T-cell (primary cell): Measurements from ENCODE around the gene PRR5L. TPM values are rescaled to one million over a fixed set of nuclear protein-coding genes. Genes with fewer than 3 reads are reported as not detected.

Source experiments
- ATAC-seq, 4 experiments: fragments of 200-7000 bp in 3 of 4; fragments of 150-1000 bp in 1 of 4; cut with Tn5 transposase; replicated peaks in 1 of 4; 1 replicate in 3 of 4; 2 replicates in 1 of 4; pipeline ENCODE4 v1.10.0; 2021; ENCODE audit warnings: moderate library complexity in 3 of 4, mild to moderate bottlenecking in 2 of 4, moderate number of reproducible peaks in 1 of 4
- CTCF ChIA-PET, 2 donors: fragments of 300-600 bp; sonication (Branson Sonifier 250); formaldehyde crosslinking; loops; one replicate each; lab custom pipeline; 2022; ENCODE audit warnings: antibody characterized with exemption in 2 of 2; lab: Charles Lee
- POLR2A ChIA-PET, 2 donors: fragments of 300-600 bp; sonication (Branson Sonifier 250); formaldehyde crosslinking; loops; one replicate each; lab custom pipeline; 2022; ENCODE audit warnings: antibody characterized with exemption in 2 of 2; lab: Charles Lee
- DNase-seq, 35 experiments: peaks; one replicate each; pipeline versions ENCODE4 v3.0.0 to v3.0.0-alpha.2; 2013 to 2023
- H3K27ac ChIP-seq: one replicate; pipeline ENCODE4 v1.5.1; 2013; ENCODE audit warnings: low read length
- H3K27me3 ChIP-seq, 2 experiments: replicated peaks in 1 of 2; 1 replicate in 1 of 2; 2 replicates in 1 of 2; pipeline versions ENCODE4 v1.6.1 to v1.7.0; 2013; ENCODE audit warnings: low read length in 1 of 2, mixed read lengths in 1 of 2; ENCODE audit not compliant: control insufficient read depth in 2 of 2, insufficient read depth in 2 of 2; ENCODE audit errors: extremely low read depth in 1 of 2
- H3K36me3 ChIP-seq, 2 donors: 1 replicate in 1 of 2; 2 replicates in 1 of 2; pipeline versions ENCODE4 v1.6.1 to v1.7.0; 2013; ENCODE audit warnings: low read length in 1 of 2; ENCODE audit not compliant: control insufficient read depth in 2 of 2, insufficient read depth in 1 of 2; ENCODE audit errors: extremely low read depth in 1 of 2
- H3K4me1 ChIP-seq, 2 experiments: 1 replicate in 1 of 2; 2 replicates in 1 of 2; pipeline versions ENCODE4 v1.6.1 to v1.7.0; 2013; ENCODE audit warnings: low read length in 2 of 2, mixed read lengths in 1 of 2; ENCODE audit not compliant: insufficient read depth in 2 of 2, control insufficient read depth in 1 of 2; ENCODE audit errors: extremely low read depth in 1 of 2
- H3K4me3 ChIP-seq, 2 donors: 1 replicate in 1 of 2; 2 replicates in 1 of 2; pipeline versions ENCODE4 v1.5.1 to v1.7.0; 2013; ENCODE audit warnings: mild to moderate bottlenecking in 2 of 2, low read length in 1 of 2, moderate library complexity in 1 of 2; ENCODE audit not compliant: control insufficient read depth in 1 of 2; ENCODE audit errors: extremely low read depth in 1 of 2
- H3K9me3 ChIP-seq: 2 replicates; pipeline ENCODE4 v1.7.0; 2013
- H3K27ac Mint-ChIP-seq, 2 donors: one replicate each; pipeline ENCODE4 v1.8.0; 2020 to 2021; ENCODE audit warnings: mild to moderate bottlenecking in 2 of 2, mixed read lengths in 2 of 2
- H3K27me3 Mint-ChIP-seq, 2 donors: one replicate each; pipeline ENCODE4 v1.8.0; 2021 to 2022; ENCODE audit warnings: mixed read lengths in 2 of 2
- H3K36me3 Mint-ChIP-seq: one replicate; pipeline ENCODE4 v1.8.0; 2021; ENCODE audit warnings: mixed read lengths
- H3K4me1 Mint-ChIP-seq, 3 donors: one replicate each; pipeline ENCODE4 v1.8.0; 2020 to 2022; ENCODE audit warnings: mixed read lengths in 3 of 3, mild to moderate bottlenecking in 1 of 3
- H3K4me3 Mint-ChIP-seq, 3 donors: one replicate each; pipeline ENCODE4 v1.8.0; 2020 to 2022; ENCODE audit warnings: mild to moderate bottlenecking in 3 of 3, mixed read lengths in 3 of 3, moderate library complexity in 3 of 3
- H3K9me3 Mint-ChIP-seq, 3 donors: one replicate each; pipeline ENCODE4 v1.8.0; 2020 to 2022; ENCODE audit warnings: mixed read lengths in 3 of 3
- WGBS: methylation state at CpG from one replicate; pipeline ENCODE4 v1.1.5; 2013; ENCODE audit warnings: missing lambda C conversion rate; ENCODE audit not compliant: insufficient coverage; 5-methylcytosine and 5-hydroxymethylcytosine counted together
- total RNA-seq, 35 experiments: library from RNA in 6 of 35; stranded (reverse) in 6 of 35; fragments of 120-200 nt in 1 of 35; gene quantifications; one replicate each; pipeline versions ENCODE4 v1.2.1 to v1.2.4 and lab custom pipeline; 2013 to 2026

Gene PRR5L
- total RNA-seq, 5 donors from 2014 or later (not counting 1 experiment from before 2014, with no cell fraction given), result 22.3 to 64.0 (median 31.3) TPM

GRCh38 chr11:36265793-36266628 lies 30.1 kb upstream of the PRR5L start:
- peaks cover 12 to 17% of the 10 kb centered on the region in 2 donors for H3K27me3 Mint-ChIP-seq
- Histone ChIP-seq H3K27ac (no peak overlapping the region), H3K27me3 (peaks cover 0 to 20% of the 10 kb centered on the region in 2 experiments), H3K4me1 (peaks cover 0 to 5% of the 10 kb centered on the region in 2 experiments), H3K4me3 (no peak overlapping the region), H3K9me3 (no peaks in the 10 kb centered on the region), H3K36me3 (peaks cover 1 to 4% of the 10 kb centered on the region in 2 donors)
- ChIA-PET CTCF (interaction anchor here (0.7 to 2.5 kb wide), 7 partner anchors 213 to 653 kb away, joined by 3 to 8 read pairs (median 3); no protein-coding TSS in a partner anchor), POLR2A (no interaction called here)
- no peaks in the 10 kb centered on the region for H3K9me3 Mint-ChIP-seq
- no peak overlapping the region for H3K4me3 Mint-ChIP-seq
- H3K4me1 Mint-ChIP-seq, result no peaks in the 10 kb centered on the region
- peaks cover 16% of the 10 kb centered on the region for H3K36me3 Mint-ChIP-seq
- peak; percentile 59 to 69 (median 66) for ATAC-seq
- peak in 29 of 35 experiments; percentile 8 to 71 (median 39) for DNase-seq
- H3K27ac Mint-ChIP-seq, result no peak overlapping the region
- 42% methylated on average over 10 of the region's 13 CpGs for WGBS

DNA sequence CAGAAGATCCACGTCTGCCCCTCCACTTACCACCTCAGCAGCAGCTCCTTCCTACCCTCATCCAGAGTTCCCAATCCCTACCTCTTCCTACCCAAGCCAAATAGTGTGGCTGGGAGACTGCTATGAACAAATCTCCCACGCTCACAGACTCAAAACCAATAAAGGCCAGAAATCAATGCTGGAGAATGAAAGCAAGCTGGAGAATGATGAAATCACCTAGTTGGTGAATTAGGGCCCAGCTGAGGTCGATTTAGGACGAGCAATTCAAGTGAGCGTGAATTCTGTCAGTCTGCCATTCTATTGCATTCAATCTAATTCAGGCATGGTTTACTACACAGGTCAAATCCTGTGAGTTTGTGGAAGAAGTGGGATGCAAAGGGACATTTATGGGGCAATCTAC lies 29.3 kb upstream of the PRR5L start:
- ATAC-seq (no peak), DNase-seq (no peak)
- ChIA-PET POLR2A (no interaction called here), CTCF (interaction anchor here (0.7 to 2.5 kb wide), 7 partner anchors 212 to 653 kb away, joined by 3 to 8 read pairs (median 3); no protein-coding TSS in a partner anchor)
- Histone ChIP-seq H3K36me3 (peaks cover 3 to 12% of the 10 kb centered on the region in 2 donors), H3K4me1 (peaks cover 0 to 5% of the 10 kb centered on the region in 2 experiments), H3K4me3 (no peak overlapping the region), H3K27ac (no peak overlapping the region), H3K27me3 (peaks cover 0 to 18% of the 10 kb centered on the region in 2 experiments), H3K9me3 (no peaks in the 10 kb centered on the region)
- Mint-ChIP-seq H3K4me3 (no peak overlapping the region), H3K36me3 (peaks cover 24% of the 10 kb centered on the region), H3K27me3 (peaks cover 6 to 9% of the 10 kb centered on the region in 2 donors), H3K27ac (no peak overlapping the region), H3K9me3 (no peaks in the 10 kb centered on the region), H3K4me1 (no peaks in the 10 kb centered on the region)
- WGBS, result 17% methylated on average over 2 of the region's 5 CpGs

DNA sequence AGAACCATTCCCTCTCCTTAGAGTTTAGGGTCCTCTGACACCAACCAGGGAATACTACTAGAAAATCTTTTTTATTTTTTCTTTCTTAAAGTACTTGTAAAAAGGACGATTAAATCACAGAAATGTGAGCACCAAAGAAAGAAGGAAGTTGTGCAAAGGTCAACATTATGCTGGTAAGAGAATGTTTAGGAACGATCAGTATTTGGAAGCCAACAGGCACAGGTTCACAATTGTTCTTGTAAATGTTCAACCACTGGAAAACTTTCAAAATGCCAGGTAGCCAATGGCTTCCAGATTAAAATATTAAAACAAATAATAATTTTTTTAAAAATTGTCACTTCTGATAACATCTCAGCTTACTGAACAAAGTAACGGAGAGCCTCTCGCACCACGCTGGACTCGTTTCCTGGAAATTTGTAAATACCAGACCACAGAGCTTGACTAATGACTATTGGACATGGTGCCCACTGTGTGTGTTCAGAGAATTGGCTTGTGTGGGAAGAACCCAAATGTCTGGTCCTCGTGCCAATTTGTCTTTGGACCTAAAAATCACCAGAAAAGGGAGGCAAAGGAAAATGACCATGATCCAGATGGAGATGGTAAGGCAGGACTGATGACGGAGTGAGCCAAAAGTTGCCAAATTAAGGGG lies 27.6 kb upstream of the PRR5L start:
- no peak overlapping the region for H3K4me3 ChIP-seq
- 78% methylated on average over 6 of the region's 8 CpGs for WGBS
- no peaks in the 10 kb centered on the region for H3K9me3 ChIP-seq
- DNase-seq (no peak), ATAC-seq (no peak)
- H3K27me3 ChIP-seq, result peaks cover 0 to 11% of the 10 kb centered on the region in 2 experiments
- H3K4me1 ChIP-seq, result peaks cover 0 to 5% of the 10 kb centered on the region in 2 experiments
- no peak overlapping the region for H3K27ac Mint-ChIP-seq
- H3K9me3 Mint-ChIP-seq, result peaks cover 3 to 7% (median 5%) of the 10 kb centered on the region in 3 donors
- H3K4me3 Mint-ChIP-seq, result no peak overlapping the region
- H3K4me1 Mint-ChIP-seq, result no peaks in the 10 kb centered on the region
- ChIA-PET POLR2A (no interaction called here), CTCF (interaction anchor here in 1 of 2 donors (1.3 kb wide), 1 partner anchor 652 kb away, joined by 3 read pairs; no protein-coding TSS in a partner anchor)
- H3K27me3 Mint-ChIP-seq, result peaks cover 0 to 5% of the 10 kb centered on the region in 2 donors
- no peak overlapping the region for H3K27ac ChIP-seq
- peaks cover 3 to 27% of the 10 kb centered on the region in 2 donors for H3K36me3 ChIP-seq
- peaks cover 41% of the 10 kb centered on the region for H3K36me3 Mint-ChIP-seq

GRCh38 chr11:36270701-36271100 lies 25.4 kb upstream of the PRR5L start:
- WGBS, result 96% methylated on average over 9 of the region's 9 CpGs
- H3K27ac ChIP-seq, result no peak overlapping the region
- H3K9me3 ChIP-seq, result no peaks in the 10 kb centered on the region
- Mint-ChIP-seq H3K4me3 (no peak overlapping the region), H3K36me3 (peaks cover 63% of the 10 kb centered on the region), H3K27me3 (no peaks in the 10 kb centered on the region), H3K9me3 (peaks cover 3 to 7% (median 5%) of the 10 kb centered on the region in 3 donors), H3K4me1 (no peaks in the 10 kb centered on the region), H3K27ac (no peak overlapping the region)
- DNase-seq (no peak), ATAC-seq (no peak)
- peaks cover 0 to 5% of the 10 kb centered on the region in 2 experiments for H3K4me1 ChIP-seq
- POLR2A ChIA-PET, result no interaction called here
- CTCF ChIA-PET, result interaction anchor here in 1 of 2 donors (1.2 kb wide), 1 partner anchor 12 kb away, joined by 4 read pairs; no protein-coding TSS in a partner anchor
- H3K27me3 ChIP-seq, result peaks cover 0 to 10% of the 10 kb centered on the region in 2 experiments
- peaks cover 11 to 48% of the 10 kb centered on the region in 2 donors for H3K36me3 ChIP-seq
- H3K4me3 ChIP-seq, result no peak overlapping the region

DNA sequence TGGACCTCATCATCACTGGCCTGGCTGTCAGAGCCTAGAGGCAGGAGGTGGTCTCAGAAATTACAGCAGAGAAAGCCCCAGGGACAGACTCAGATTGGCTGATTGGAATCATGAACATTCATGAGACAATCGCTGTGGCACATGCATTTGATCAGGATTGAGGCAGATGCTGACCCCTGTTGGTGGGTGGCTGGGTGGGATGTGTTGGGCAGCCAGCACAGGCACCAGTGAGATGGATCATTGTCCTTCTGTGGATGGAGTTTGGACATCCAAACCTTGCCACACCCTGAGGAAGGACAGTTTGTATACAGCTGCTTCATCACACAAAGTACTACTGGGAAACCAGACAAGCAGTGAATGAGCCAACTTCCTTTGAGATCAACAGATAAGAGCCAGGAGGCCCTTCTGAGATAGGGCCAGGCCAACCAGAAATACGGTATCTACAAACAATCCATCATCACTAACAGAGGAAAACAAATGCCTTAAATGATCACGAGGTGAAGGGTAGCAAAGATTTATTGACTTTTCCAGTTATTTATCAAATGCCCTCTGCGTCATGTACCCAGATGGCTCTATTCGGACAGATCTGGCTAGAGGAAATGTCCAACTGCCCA lies 24.2 kb upstream of the PRR5L start:
- Mint-ChIP-seq H3K36me3 (peaks cover 71% of the 10 kb centered on the region), H3K27ac (no peak overlapping the region), H3K4me3 (no peak overlapping the region), H3K4me1 (no peaks in the 10 kb centered on the region), H3K27me3 (no peaks in the 10 kb centered on the region), H3K9me3 (peaks cover 3 to 7% (median 5%) of the 10 kb centered on the region in 3 donors)
- Histone ChIP-seq H3K9me3 (no peaks in the 10 kb centered on the region), H3K27ac (no peak overlapping the region), H3K27me3 (no peaks in the 10 kb centered on the region), H3K4me3 (no peak overlapping the region), H3K4me1 (no peaks in the 10 kb centered on the region), H3K36me3 (peaks cover 11 to 58% of the 10 kb centered on the region in 2 donors)
- no CpG with 5 or more reads among the region's 5 CpGs for WGBS
- POLR2A ChIA-PET, result no interaction called here
- DNase-seq (no peak), ATAC-seq (no peak)
- CTCF ChIA-PET, result no interaction called here

DNA sequence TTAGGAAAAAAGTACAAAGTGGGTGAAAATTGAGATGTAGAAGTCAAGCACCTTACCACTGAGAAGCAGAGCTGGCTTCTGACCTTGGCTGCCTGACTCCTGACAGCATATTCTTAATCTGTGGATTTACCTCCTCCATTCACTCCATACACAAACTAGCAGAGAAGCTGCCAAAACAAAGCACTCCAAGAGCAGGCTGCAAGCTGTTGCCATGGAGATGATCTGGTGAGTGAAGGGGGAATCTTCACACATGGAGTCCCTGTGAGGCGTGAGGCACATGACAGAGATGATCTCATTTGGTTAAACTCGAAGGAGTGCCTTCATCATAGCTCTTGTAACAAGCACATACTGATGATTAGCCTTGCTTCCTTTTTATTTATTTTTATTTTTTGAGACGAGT lies 23.0 kb upstream of the PRR5L start:
- no peak for DNase-seq

More for the DNA sequence above, 23.0 kb upstream of the PRR5L start:
- ChIA-PET CTCF (interaction anchor here in 1 of 2 donors (0.5 kb wide), 2 partner anchors 440 to 790 kb away, joined by 3 read pairs; no protein-coding TSS in a partner anchor), POLR2A (no interaction called here)
- no peak for ATAC-seq
- no peak overlapping the region for H3K4me3 Mint-ChIP-seq
- Histone ChIP-seq H3K4me3 (no peak overlapping the region), H3K4me1 (no peaks in the 10 kb centered on the region), H3K9me3 (no peaks in the 10 kb centered on the region), H3K27me3 (no peaks in the 10 kb centered on the region), H3K27ac (no peak overlapping the region), H3K36me3 (peaks cover 11 to 63% of the 10 kb centered on the region in 2 donors)
- peaks cover 79% of the 10 kb centered on the region for H3K36me3 Mint-ChIP-seq
- H3K4me1 Mint-ChIP-seq, result no peaks in the 10 kb centered on the region
- H3K9me3 Mint-ChIP-seq, result peaks cover 3 to 7% (median 5%) of the 10 kb centered on the region in 3 donors
- no peaks in the 10 kb centered on the region for H3K27me3 Mint-ChIP-seq
- H3K27ac Mint-ChIP-seq, result no peak overlapping the region
- 100% methylated on average over 1 of the region's 3 CpGs for WGBS
